ENCODE results near the gene CYBRD1.
"Not testable (repeated sequence)": the region's sequence is repeated elsewhere in the genome, so short reads cannot be mapped to it uniquely, and the experiment has no call there.

CYBRD1 gene, protein sequence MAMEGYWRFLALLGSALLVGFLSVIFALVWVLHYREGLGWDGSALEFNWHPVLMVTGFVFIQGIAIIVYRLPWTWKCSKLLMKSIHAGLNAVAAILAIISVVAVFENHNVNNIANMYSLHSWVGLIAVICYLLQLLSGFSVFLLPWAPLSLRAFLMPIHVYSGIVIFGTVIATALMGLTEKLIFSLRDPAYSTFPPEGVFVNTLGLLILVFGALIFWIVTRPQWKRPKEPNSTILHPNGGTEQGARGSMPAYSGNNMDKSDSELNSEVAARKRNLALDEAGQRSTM

GRCh38 chr2:171522052-171522787 is at the start of gene CYBRD1:
TSS of gene CYBRD1 (plus strand) at chr2:171522474. CDS start at chr2:171522546, 72 bp downstream.
- DNase-seq (ENCODE audit: low read depth in 2 of 2), result no peak

DNA sequence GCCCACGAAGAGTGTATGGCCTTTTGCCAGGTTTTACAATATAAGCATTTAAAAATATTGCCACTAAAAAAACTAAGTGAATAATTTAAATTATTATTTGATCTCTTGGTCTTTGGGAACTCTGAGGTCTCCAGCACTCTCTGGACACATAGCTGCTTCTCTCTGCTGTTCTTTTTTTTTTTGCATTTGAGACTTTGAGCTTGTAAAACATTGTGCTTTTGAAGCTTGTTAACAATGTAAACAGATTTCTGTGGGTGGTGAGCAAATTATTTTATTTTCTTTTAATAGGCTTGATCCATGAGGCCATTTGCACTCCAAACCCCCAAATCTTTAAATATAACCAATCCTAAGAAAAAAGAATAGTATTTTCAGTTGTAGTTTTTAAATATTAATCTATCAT is 46.3 kb upstream of the CYBRD1 start:
- DNase-seq (ENCODE audit: low read depth in 2 of 2), result no peak

GRCh38 chr2:171478345-171478744 is 43.9 kb upstream of the CYBRD1 start:
- no peak for DNase-seq (ENCODE audit: low read depth in 2 of 2)

DNA sequence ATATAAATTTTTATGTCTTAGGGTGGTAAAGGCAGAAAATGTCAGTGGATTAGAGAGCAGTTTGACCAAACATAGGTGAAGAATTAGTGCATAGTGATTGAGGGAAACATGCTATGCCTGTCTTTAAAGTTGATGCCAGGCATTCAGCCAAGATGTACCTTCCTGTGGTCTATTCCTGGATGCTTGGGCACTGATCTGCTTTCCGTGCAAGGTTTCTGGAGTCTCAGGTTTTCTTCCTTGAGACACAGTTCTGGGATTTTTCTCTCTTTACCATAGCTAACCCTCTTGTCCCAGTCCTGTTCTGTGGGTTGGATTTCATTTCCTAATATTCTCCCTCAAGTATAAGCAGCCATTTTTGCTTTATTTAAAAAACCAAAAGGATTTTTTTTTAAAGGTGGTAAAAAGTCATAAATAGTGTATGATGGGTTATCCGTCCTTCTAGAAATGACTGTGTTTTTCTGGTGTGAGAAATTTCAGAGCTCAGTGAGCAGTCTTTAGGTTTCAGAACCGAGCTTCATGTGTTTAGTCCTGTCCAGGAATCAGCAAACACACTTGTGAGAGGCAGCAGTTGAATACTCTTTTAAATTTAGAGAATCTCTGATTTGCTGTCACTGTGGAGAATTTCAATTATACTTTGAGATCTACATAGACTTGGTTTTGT is 43.0 kb upstream of the CYBRD1 start:
- no peak for DNase-seq (ENCODE audit: low read depth in 2 of 2)

DNA sequence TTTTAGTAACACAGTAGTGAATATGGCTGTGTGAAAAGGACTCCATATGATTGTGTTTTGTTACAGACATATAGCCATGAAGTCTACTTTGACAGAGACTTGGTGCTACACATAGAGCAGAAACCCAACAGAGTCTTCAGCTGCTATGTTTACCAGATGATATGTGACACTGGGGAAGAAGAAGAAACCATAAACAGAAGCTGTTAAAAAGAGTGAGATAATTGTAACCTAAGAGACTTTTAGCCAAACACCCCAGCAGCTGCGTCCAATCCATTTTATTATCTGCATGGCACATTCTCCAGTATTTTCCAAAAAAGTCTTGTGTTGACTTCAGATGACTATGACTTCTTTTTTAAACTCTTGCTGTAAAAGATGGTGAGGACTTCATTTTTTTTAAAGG is 41.4 kb upstream of the CYBRD1 start:
- no peak for DNase-seq (ENCODE audit: low read depth in 2 of 2)

DNA sequence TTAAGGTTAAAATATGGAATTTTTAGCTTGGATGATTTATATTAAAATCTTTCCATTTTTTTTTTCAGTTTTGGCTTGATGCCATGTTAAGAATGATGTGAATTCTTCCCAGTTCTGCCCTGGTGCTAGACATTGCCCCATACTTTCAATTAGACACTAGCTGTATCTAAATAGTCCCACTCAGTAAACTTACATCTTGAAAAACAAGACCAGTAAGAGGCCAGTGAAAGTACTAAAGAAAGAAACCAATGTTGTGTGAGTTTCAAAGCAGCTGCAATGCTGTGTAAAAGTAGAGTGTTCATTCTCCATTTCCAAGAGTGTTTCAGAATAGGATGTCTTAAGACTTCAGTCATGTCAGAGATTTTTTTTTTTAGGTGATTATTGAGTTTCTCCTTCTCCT is 40.0 kb upstream of the CYBRD1 start:
- no peak for DNase-seq (ENCODE audit: low read depth in 2 of 2)

DNA sequence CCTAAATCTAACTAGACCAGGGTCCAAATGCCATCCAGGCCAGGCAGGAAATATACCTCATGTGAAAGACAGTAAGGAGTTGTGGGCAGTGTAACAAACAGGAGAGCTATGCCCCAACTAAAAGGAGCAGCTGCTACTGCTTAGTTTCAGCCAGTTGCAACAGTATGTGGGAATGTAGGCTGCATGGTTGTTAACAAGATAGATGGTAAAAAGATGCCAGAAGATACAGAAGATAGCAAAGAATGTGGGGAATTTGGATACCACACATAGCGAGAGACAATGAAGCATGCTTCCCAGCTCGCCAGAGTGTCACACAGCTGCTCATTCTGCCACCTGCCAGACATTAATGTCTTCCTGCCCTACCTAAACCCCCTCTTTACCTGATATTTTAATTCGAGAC is 39.4 kb upstream of the CYBRD1 start:
- DNase-seq (ENCODE audit: low read depth in 2 of 2), result no peak

DNA sequence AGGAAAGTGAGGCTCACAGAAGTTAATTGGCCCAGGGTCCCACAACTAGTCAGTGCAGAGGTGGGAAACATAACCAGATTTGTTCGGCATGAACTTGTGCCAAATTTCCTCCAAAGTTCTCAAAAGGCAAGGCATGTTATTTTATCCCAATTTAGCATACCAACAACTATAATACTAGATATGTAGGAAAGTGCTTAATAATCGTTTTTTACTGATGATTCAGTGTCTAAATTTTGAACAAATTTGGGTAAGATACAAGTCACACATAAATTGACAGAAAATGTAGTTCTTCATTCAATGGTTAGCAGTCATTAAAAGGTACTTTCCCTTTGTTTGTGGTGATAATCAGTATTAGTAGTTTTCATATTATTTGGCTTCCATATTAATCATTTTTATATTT is 38.5 kb upstream of the CYBRD1 start:
- no peak for DNase-seq (ENCODE audit: low read depth in 2 of 2)

- DNase-seq (ENCODE audit: low read depth in 2 of 2), result no peak
Observed at GRCh38 chr2:171485116-171485515, 37.2 kb upstream of the CYBRD1 start.

GRCh38 chr2:171487201-171487600 is 35.1 kb upstream of the CYBRD1 start:
- DNase-seq (ENCODE audit: low read depth in 2 of 2), result no peak

DNA sequence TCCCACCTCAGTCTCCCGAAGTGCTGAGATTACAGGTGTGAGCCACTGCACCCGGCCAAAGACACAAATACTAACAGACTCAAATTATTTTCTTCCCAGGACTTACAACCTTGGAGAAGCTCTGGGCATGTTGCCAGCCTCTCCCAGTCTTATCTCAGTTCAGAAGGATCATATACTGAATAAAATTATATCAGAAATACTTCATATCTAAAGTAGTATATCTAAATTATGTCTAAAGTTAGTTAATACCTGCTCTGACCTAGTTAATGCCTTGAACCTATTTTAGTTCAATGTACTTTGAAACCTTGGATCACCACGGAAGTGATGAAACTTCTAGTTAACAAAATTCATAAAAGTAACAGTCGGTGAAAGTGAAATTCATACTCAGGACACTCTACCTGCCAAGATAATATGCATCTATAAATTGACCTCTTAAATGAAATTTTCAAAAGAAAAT is 34.4 kb upstream of the CYBRD1 start:
- DNase-seq (ENCODE audit: low read depth in 2 of 2), result no peak

- DNase-seq (ENCODE audit: low read depth in 2 of 2), result no peak
Observed at GRCh38 chr2:171490577-171490976, 31.7 kb upstream of the CYBRD1 start.

GRCh38 chr2:171491292-171491691 is 31.0 kb upstream of the CYBRD1 start:
- DNase-seq (ENCODE audit: low read depth in 2 of 2), result no peak

- DNase-seq (ENCODE audit: low read depth in 2 of 2), result no peak
Observed at GRCh38 chr2:171492664-171493063, 29.6 kb upstream of the CYBRD1 start.

DNA sequence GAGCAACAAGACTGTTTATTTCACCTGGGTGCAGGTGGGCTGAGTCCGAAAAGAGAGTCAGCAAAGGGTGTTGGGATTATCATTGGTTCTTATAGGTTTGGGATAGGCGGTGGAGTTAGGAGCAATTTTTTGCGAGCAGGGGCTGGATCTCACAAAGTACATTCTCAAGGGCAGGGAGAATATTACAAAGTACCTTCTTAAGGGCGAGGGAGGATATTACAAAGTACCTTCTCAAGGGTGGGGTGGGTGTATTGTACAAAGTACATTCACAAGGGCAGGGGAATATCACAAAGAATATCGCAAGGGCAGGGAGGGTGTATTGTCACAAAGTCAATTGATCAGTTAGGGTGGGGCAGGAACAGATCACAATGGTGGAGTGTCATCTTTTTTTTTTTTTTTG is 24.6 kb upstream of the CYBRD1 start:
- DNase-seq (ENCODE audit: low read depth in 2 of 2), result not testable (repeated sequence)

DNA sequence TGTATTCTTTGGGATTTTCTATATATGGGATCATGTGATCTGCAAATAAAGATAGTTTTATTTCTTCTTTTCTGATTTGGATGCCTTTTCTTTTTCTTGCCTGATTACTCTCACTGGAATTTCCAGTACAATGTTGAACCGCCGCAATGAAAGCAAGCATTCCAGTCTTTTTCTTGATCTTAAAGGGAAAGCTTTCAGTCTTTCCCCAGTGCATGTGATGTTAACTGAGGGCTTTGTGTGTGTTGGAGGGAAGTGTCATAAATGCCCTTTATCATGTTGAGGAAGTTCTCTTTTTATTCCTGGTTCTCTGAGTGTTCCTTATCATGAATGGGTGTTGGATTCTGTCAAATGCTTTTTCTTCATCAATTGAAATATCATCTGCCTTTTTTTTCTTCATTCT is 16.9 kb upstream of the CYBRD1 start:
- no peak for DNase-seq (ENCODE audit: low read depth in 2 of 2)

GRCh38 chr2:171509945-171510731 is 12.1 kb upstream of the CYBRD1 start:
- no peak for DNase-seq (ENCODE audit: low read depth in 2 of 2)

GRCh38 chr2:171512014-171512413 is 10.3 kb upstream of the CYBRD1 start:
- DNase-seq (ENCODE audit: low read depth in 2 of 2), result no peak

- no peak for DNase-seq (ENCODE audit: low read depth in 2 of 2)
Observed at GRCh38 chr2:171512683-171513195, 9.5 kb upstream of the CYBRD1 start.

DNA sequence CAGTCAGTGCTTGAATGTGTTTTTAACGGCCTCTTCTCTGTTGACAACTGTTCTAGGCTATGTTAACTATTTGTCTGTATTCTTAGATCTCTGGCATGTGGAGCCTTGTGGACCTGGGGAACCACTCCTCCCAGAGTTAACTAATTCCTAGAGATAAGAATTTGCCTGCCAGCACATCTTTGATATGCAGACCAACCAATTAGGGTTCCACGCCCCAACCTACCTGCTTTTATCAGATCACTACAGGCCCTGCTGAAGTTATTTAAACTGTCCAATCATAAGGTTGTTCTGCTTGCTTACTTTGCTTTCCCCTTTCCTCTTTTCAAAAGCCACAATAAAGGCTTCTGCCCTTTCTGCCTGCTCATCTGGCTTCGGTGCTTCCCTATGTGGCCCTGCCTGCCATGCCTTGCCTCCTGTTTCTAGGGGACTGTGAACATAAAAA is 8.5 kb upstream of the CYBRD1 start:
- DNase-seq (ENCODE audit: low read depth in 2 of 2), result no peak

- DNase-seq (ENCODE audit: low read depth in 2 of 2), result no peak
Observed at GRCh38 chr2:171514908-171515582, 7.2 kb upstream of the CYBRD1 start.

All from stimulated activated CD4-positive, alpha-beta T cell treated with anti-CD3 and anti-CD28 coated beads, Interleukin-1b, Interleukin-23, amount 100 ng/mL, for 4 hours (primary cell).